ENCODE data around the gene SYT14. TPM values are rescaled to one million over a fixed set of nuclear protein-coding genes. Genes with fewer than 3 reads are reported as not detected.
"Not testable (repeated sequence)": the region's sequence is repeated elsewhere in the genome, so short reads cannot be mapped to it uniquely, and the experiment has no call there.

SYT14 gene
- total RNA-seq, 1 donor, result not detected

- DNase-seq (ENCODE audit: low read depth in 2 of 3, low spot score in 2 of 3), result no peak
Measured at GRCh38 chr1:210098356-210098755, 160.3 kb downstream of the SYT14 start.

DNA sequence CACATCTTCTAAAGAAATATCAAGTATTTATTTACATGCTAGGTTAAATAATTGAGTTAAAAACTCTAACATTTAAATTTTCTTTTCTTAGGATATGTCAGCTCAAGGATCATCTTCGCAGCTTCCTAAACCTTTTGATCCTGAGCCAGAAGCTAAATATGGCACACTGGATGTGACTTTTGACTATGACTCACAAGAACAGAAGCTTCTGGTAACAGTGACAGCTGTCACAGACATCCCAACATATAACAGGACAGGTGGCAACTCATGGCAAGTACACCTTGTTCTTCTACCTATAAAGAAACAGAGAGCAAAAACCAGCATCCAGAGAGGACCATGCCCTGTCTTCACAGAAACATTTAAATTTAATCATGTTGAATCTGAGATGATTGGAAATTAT lies 161.9 kb downstream of the SYT14 start:
- no peak for DNase-seq (ENCODE audit: low read depth in 2 of 3, low spot score in 2 of 3)

GRCh38 chr1:210104103-210104502 lies 166.1 kb downstream of the SYT14 start:
- DNase-seq (ENCODE audit: low read depth in 2 of 3, low spot score in 2 of 3), result no peak

GRCh38 chr1:210112906-210113305 lies 174.9 kb downstream of the SYT14 start:
- not testable (repeated sequence) for DNase-seq (ENCODE audit: low read depth in 2 of 3, low spot score in 2 of 3)

GRCh38 chr1:210117198-210117597 lies 179.2 kb downstream of the SYT14 start:
- DNase-seq (ENCODE audit: low read depth in 2 of 3, low spot score in 2 of 3), result no peak

DNA sequence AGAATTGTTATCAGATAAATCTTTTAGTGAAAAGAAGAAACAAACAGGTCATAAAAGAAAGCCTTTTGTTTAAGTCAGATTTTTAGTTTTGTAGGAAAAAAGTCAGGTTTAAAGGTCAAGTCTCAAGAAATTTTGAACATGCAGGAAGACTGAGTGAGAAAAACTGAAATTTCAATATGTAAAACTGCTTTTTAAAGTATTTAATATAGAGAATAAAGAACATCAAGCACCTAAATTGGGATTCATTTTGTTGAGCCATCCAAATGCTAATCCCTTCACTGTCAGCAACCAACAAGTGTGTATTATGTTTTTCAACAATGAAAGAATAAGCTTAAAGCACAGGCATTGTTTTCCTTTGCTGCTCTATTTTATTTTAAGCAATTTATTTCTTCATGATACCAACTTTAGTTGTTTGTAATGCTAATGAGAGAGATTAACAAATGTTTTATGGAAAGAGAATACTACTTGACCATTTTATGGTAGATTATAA lies 179.7 kb downstream of the SYT14 start:
- DNase-seq (ENCODE audit: low read depth in 2 of 3, low spot score in 2 of 3), result no peak

GRCh38 chr1:210123383-210123782 lies 185.4 kb downstream of the SYT14 start:
- no peak for DNase-seq (ENCODE audit: low read depth in 2 of 3, low spot score in 2 of 3)

GRCh38 chr1:210123924-210124589 lies 186.0 kb downstream of the SYT14 start:
- no peak for DNase-seq (ENCODE audit: low read depth in 2 of 3, low spot score in 2 of 3)

DNA sequence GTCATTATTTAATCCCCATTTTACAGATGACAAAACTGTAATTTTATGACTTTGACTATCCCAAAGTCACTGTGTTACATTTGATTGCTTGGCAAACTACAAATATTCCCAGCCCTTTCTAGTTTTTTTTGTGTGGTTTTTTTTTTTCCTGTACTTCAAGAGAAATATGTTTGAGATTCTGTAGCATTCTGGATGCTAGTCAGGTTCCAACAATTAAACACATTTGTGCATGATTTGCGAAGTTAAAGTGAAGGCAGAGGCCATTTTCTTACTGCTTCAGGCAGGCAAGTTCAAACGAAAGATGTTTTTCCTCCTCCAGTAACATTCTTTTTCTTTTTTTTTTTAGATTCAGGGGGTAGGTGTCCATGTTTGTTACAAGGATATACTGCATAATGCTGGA lies 186.7 kb downstream of the SYT14 start:
- no peak for DNase-seq (ENCODE audit: low read depth in 2 of 3, low spot score in 2 of 3)

DNA sequence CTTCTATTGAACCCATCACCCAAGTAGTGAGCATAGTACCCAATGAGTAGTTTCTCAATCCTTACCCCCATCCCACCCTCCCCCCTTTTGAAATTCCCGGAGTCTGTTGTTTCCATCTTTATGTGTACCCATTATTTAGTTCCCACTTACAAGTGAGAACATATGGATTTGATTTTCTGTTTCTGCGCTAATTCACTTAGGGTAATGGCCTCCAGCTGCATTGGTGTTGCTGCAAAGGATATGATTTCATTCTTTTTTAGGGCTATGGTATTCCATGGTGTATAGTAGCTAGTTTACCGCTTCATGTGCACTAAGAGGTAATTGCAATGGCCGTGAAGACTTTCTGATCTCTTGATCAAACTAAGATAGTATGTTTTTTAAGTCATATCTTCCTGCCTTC lies 187.1 kb downstream of the SYT14 start:
- DNase-seq (ENCODE audit: low read depth in 2 of 3, low spot score in 2 of 3), result no peak

DNA sequence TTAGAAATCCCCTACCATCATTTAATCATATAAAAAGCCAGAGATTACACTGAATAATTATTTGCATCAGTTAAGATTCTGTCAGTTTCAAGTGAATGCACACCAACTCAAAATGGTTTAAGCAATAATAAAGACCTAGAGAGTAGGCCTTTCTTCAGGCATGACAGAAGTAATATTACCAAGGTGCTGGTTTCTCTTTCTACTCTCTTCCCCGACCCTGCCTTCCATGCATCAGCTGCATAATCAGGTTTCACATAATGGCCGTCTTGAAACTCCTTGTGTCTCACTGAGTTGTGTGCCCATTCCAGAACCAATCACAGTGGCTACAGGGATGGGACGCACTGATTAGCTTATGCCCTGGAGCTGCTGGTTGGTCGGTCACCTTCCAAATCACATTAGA lies 191.1 kb downstream of the SYT14 start:
- DNase-seq (ENCODE audit: low read depth in 2 of 3, low spot score in 2 of 3), result no peak

- no peak for DNase-seq (ENCODE audit: low read depth in 2 of 3, low spot score in 2 of 3)
Measured at GRCh38 chr1:210129759-210130158, 191.7 kb downstream of the SYT14 start.

DNA sequence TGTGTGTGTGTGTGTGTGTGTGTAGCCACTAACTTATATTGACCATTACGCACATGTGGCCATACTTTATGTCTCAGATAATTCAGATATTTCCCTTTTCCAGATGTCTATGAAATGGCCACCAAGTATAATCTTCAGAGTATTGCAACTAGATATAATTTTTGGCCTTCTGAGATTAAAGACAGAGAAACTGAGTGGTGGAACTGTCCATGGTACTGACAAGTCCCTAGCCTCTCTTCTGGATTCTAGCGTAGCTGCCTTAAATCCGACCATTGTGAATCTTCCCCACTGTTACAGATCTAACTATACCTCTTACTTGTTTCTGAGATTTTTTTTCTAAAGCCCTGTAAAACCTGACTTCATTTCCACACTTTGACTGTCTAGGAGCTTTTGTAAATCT lies 194.6 kb downstream of the SYT14 start:
- DNase-seq (ENCODE audit: low read depth in 2 of 3, low spot score in 2 of 3), result peak in 2 of 3 donors; percentile 1 to 24

GRCh38 chr1:210143465-210144062 lies 205.5 kb downstream of the SYT14 start:
- DNase-seq (ENCODE audit: low read depth in 2 of 3, low spot score in 2 of 3), result peak in 2 of 3 donors; percentile 39 to 78

GRCh38 chr1:210144736-210145135 lies 206.7 kb downstream of the SYT14 start:
- DNase-seq (ENCODE audit: low read depth in 2 of 3, low spot score in 2 of 3), result no peak

DNA sequence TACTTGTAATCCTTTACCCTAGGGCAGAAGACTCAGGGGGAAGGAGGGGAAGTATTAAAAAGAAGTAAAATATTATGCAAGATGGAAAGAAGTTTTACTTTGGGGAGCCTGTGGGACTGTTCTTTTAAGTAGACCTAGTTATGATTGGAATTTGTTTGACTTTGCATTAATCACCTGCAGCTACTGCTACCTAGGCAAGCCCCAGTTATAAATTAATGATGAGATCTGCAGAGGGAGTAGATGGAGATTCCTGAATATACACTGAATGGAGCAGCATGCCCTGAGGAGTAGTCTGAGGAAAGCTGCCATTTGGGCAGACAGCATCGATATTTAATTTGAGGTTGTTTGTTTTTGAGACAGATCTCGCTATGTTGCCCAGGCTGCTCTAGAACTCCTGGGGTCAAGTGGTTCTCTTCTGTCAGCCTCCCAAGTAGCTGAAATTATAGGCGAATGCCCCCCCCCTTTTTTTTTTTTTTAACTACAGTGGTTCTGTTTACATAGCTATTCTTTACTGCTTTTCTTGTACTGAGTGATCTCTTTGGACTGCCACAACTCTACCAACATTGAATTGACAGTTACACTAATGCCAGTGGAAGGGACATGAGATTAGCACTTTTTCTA lies 213.1 kb downstream of the SYT14 start:
- DNase-seq (ENCODE audit: low read depth in 2 of 3, low spot score in 2 of 3), result no peak

GRCh38 chr1:210159211-210159610 lies 221.2 kb downstream of the SYT14 start:
- no peak for DNase-seq (ENCODE audit: low read depth in 2 of 3, low spot score in 2 of 3)

DNA sequence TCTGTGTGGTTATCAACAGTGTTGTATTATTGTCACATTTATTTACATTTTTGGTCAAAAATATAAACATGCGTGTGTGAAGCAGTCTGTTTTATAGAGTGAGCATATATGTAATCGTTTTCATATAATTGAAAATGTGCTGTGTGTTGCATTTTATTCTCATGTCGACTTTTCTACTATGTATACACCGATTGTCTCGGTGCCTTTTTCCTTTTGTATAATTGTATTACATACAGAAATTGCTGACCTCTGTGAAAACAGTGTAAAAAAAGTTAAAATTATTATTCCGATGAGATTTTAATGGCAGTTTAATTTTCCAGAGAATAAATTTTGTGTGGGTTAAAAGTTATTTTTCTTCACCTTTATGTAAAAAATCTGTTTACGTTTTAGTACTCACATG lies 232.2 kb downstream of the SYT14 start:
- DNase-seq (ENCODE audit: low read depth in 2 of 3, low spot score in 2 of 3), result no peak

- no peak for DNase-seq (ENCODE audit: low read depth in 2 of 3, low spot score in 2 of 3)
Measured at GRCh38 chr1:210174133-210174532, 236.1 kb downstream of the SYT14 start.

- DNase-seq (ENCODE audit: low read depth in 2 of 3, low spot score in 2 of 3), result no peak
Measured at GRCh38 chr1:210185063-210185462, 247.0 kb downstream of the SYT14 start.

DNA sequence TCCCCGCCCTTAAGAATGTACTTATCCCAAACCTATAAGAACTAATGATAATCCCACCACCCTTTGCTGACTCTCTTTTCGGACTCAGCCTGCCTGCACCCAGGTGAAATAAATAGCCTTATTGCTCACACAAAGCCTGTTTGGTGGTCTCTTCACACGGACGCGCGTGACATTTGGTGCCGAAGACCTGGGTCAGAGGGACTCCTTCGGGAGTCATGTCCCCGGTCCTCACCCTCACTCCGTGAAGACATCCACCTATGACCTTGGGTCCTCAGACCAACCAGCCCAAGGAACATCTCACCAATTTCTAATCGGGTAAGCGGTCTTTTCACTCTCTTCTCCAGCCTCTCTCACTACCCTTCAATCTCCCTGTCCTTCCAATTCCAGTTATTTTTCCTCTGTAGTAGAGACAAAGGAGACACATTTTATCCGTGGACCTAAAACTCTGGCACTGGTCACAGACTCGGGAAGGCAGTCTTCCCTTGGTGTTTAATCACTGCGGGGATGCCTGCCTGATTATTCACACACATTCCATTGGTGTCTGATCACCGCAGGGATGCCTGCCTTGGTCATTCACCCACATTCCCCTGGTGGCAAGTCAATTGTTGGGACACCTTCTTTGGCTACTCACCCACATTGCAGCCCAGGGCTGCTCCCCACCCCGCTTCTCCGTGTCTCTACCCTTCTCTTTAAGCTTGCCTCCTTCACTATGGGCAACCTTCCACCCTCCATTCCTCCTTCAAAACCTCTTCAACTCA lies 250.0 kb downstream of the SYT14 start:
- not testable (repeated sequence) for DNase-seq (ENCODE audit: low read depth in 2 of 3, low spot score in 2 of 3)

Measured in hematopoietic multipotent progenitor cell (in vitro differentiated cells).